ENCODE data around the gene AVPR2.
A peak's percentile ranks its signal among the peaks of the same experiment; 100 is the strongest.

The AVPR2 gene

GRCh38 chrX:153869473-153870287 is 34.8 kb upstream of the AVPR2 start (continued):
- TF ChIP-seq ZNF626 (tag by site-specific recombination; IDR thresholded peaks at IDR 0.05) = no peak
- no peak for TF ChIP-seq BCL11A (tag by site-specific recombination; IDR thresholded peaks at IDR 0.05; ENCODE audit: low read depth)
- TF ChIP-seq ZNF610 (tag by site-specific recombination; IDR thresholded peaks at IDR 0.05; ENCODE audit: borderline replicate concordance) = no peak

- Histone ChIP-seq H3K36me3 (ENCODE audit: control insufficient read depth in 2 of 2, insufficient read depth in 1 of 2, low read length in 2 of 2) (no peaks in the 10 kb centered on the region), H3K4me1 (ENCODE audit: control insufficient read depth, insufficient read depth, low read length) (no peaks in the 10 kb centered on the region), H3K4me3 (ENCODE audit: low read depth, low read length) (no peak overlapping the region), H3K27ac (ENCODE audit: extremely low read depth, low read depth, low read length) (no peak overlapping the region), H3K9me3 (ENCODE audit: control insufficient read depth, insufficient read depth, low read depth, low read length) (no peaks in the 10 kb centered on the region)
- POLR2A ChIA-PET = no interaction called here
- TF ChIP-seq ZNF776 (tag by site-specific recombination; IDR thresholded peaks at IDR 0.05; ENCODE audit: borderline replicate concordance) = no peak
- TF ChIP-seq ZNF571 (tag by site-specific recombination; IDR thresholded peaks at IDR 0.05) = no peak
- TF ChIP-seq, protein P1, sequence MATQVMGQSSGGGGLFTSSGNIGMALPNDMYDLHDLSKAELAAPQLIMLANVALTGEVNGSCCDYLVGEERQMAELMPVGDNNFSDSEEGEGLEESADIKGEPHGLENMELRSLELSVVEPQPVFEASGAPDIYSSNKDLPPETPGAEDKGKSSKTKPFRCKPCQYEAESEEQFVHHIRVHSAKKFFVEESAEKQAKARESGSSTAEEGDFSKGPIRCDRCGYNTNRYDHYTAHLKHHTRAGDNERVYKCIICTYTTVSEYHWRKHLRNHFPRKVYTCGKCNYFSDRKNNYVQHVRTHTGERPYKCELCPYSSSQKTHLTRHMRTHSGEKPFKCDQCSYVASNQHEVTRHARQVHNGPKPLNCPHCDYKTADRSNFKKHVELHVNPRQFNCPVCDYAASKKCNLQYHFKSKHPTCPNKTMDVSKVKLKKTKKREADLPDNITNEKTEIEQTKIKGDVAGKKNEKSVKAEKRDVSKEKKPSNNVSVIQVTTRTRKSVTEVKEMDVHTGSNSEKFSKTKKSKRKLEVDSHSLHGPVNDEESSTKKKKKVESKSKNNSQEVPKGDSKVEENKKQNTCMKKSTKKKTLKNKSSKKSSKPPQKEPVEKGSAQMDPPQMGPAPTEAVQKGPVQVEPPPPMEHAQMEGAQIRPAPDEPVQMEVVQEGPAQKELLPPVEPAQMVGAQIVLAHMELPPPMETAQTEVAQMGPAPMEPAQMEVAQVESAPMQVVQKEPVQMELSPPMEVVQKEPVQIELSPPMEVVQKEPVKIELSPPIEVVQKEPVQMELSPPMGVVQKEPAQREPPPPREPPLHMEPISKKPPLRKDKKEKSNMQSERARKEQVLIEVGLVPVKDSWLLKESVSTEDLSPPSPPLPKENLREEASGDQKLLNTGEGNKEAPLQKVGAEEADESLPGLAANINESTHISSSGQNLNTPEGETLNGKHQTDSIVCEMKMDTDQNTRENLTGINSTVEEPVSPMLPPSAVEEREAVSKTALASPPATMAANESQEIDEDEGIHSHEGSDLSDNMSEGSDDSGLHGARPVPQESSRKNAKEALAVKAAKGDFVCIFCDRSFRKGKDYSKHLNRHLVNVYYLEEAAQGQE (tag by site-specific recombination; IDR thresholded peaks at IDR 0.05) = no peak
- TF ChIP-seq ZNF433 (tag by site-specific recombination; IDR thresholded peaks at IDR 0.05; ENCODE audit: low read depth) = no peak
- no peak for TF ChIP-seq ZNF16 (tag by site-specific recombination; IDR thresholded peaks at IDR 0.05; ENCODE audit: low read depth)
- TF ChIP-seq IKZF3 (tag by site-specific recombination; IDR thresholded peaks at IDR 0.05) = no peak
- no peak for TF ChIP-seq FEZF1 (tag by site-specific recombination; IDR thresholded peaks at IDR 0.05)
- no peak for TF ChIP-seq ZNF529 (tag by site-specific recombination; IDR thresholded peaks at IDR 0.05; ENCODE audit: insufficient replicate concordance)
- CTCF ChIA-PET = no interaction called here
Measured at GRCh38 chrX:153870288-153870690, 34.2 kb upstream of the AVPR2 start.

GRCh38 chrX:153870791-153871360 is 33.6 kb upstream of the AVPR2 start:
- no peaks in the 10 kb centered on the region for H3K9me3 ChIP-seq (ENCODE audit: control insufficient read depth, insufficient read depth, low read depth, low read length)
- H3K27ac ChIP-seq (ENCODE audit: extremely low read depth, low read depth, low read length) = no peak overlapping the region
- ChIA-PET POLR2A (no interaction called here), CTCF (no interaction called here)
- H3K36me3 ChIP-seq (ENCODE audit: control insufficient read depth in 2 of 2, insufficient read depth in 1 of 2, low read length in 2 of 2) = no peaks in the 10 kb centered on the region
- no peak for TF ChIP-seq ZBTB49 (tag by site-specific recombination; IDR thresholded peaks at IDR 0.05; ENCODE audit: low read depth)
- TF ChIP-seq KLF9 (tag by site-specific recombination; IDR thresholded peaks at IDR 0.05; ENCODE audit: low read depth) = peak; percentile 40; the same call in 1 of the 2 replicates
- H3K4me3 ChIP-seq (ENCODE audit: low read depth, low read length) = no peak overlapping the region
- H3K4me1 ChIP-seq (ENCODE audit: control insufficient read depth, insufficient read depth, low read length) = no peaks in the 10 kb centered on the region
